ENCODE data around the gene LRFN2. TPM values are rescaled to one million over a fixed set of nuclear protein-coding genes. Genes with fewer than 3 reads are reported as not detected.

LRFN2 gene
- total and polyA plus RNA-seq, 2 of the 8 experiments (the other 6 are each of a cell fraction or from before 2014, with no cell fraction given): 2.3 TPM

DNA sequence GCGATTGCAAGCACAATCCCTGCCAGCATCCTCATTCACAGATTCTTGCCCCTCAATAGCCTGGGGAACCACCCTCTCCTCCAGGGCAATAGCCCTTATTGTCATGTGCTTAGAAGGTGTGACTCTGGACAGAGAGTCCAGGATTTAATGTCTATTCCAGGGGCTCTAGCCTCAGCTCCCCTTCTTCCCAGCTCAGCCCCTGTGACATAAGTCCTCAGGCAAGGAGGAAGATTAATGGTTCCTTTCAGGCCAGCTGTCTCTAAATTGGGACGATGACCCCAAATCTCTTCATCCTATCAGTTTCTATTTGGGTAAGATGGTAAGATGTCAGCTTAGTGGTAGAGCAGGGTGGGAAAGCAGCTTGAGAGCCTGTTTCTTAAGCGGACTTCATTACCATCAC lies 8.1 kb downstream of the LRFN2 start (continued):
- TF ChIP-seq CHD7 (IDR thresholded peaks at IDR 0.05; ENCODE audit: insufficient replicate concordance, low read length) (no peak), KDM5A (IDR thresholded peaks at IDR 0.05; ENCODE audit: low read length) (no peak), EP300 (IDR thresholded peaks at IDR 0.05; ENCODE audit: borderline replicate concordance in 1 of 2, low read depth in 2 of 2, low read length in 2 of 2) (no peak), SRF (IDR thresholded peaks at IDR 0.05; ENCODE audit: low read depth, low read length) (no peak), JUND (IDR thresholded peaks at IDR 0.05; ENCODE audit: low read length) (no peak), GTF2F1 (IDR thresholded peaks at IDR 0.05; ENCODE audit: borderline replicate concordance, low read depth, low read length) (no peak), KDM4A (IDR thresholded peaks at IDR 0.05; ENCODE audit: low read depth, low read length, severe bottlenecking) (no peak), NANOG (IDR thresholded peaks at IDR 0.05; ENCODE audit: insufficient read depth, low read depth, low read length, poor library complexity, severe bottlenecking) (no peak), BACH1 (IDR thresholded peaks at IDR 0.05; ENCODE audit: low read length) (no peak), TBP (IDR thresholded peaks at IDR 0.05; ENCODE audit: low read depth, low read length) (no peak), CBX5 (IDR thresholded peaks at IDR 0.05; ENCODE audit: low read depth, low read length) (no peak), CHD1 (IDR thresholded peaks at IDR 0.05; ENCODE audit: low read depth, low read length) (no peak)

All from H1 (cell line).